ENCODE measurements around the gene CNGA4.

GRCh38 chr11:6249770-6250555, 11.1 kb downstream of the CNGA4 start:
- TF ChIP-seq EZH2 (IDR thresholded peaks at IDR 0.05; ENCODE audit: borderline replicate concordance, insufficient read depth, low read length, poor library complexity, severe bottlenecking) (no peak), REST (IDR thresholded peaks at IDR 0.05; ENCODE audit: borderline replicate concordance) (no peak), RAD21 (conservative IDR thresholded peaks at IDR 0.05) (no peak)
- TF ChIP-seq, protein P1, sequence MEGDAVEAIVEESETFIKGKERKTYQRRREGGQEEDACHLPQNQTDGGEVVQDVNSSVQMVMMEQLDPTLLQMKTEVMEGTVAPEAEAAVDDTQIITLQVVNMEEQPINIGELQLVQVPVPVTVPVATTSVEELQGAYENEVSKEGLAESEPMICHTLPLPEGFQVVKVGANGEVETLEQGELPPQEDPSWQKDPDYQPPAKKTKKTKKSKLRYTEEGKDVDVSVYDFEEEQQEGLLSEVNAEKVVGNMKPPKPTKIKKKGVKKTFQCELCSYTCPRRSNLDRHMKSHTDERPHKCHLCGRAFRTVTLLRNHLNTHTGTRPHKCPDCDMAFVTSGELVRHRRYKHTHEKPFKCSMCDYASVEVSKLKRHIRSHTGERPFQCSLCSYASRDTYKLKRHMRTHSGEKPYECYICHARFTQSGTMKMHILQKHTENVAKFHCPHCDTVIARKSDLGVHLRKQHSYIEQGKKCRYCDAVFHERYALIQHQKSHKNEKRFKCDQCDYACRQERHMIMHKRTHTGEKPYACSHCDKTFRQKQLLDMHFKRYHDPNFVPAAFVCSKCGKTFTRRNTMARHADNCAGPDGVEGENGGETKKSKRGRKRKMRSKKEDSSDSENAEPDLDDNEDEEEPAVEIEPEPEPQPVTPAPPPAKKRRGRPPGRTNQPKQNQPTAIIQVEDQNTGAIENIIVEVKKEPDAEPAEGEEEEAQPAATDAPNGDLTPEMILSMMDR (IDR thresholded peaks at IDR 0.05; ENCODE audit: poor library complexity, severe bottlenecking): no peak
